SK-N-SH (cell line): ENCODE measurements around the gene DPY19L2. TPM values are rescaled to one million over a fixed set of nuclear protein-coding genes. Genes with fewer than 3 reads are reported as not detected.
"Not testable (repeated sequence)": the region's sequence is repeated elsewhere in the genome, so short reads cannot be mapped to it uniquely, and the experiment has no call there.

Experiments
- CTCF ChIA-PET: fragments of 300-600, 350-600 bp; formaldehyde crosslinking; extraction: SDS; loops from one replicate; lab custom pipeline; 2021; lab: Yijun Ruan, JAX
- POLR2A ChIA-PET: fragments of 350-600 bp; sonication (Branson Sonifier 250); formaldehyde crosslinking; extraction: SDS; loops from one replicate; lab custom pipeline; 2020; ENCODE audit warnings: antibody characterized with exemption, inconsistent platforms; lab: Yijun Ruan, JAX
- DNase-seq: peaks from one replicate; pipeline ENCODE4 v3.0.0; 2012
- H2AFZ ChIP-seq: fragments of 200-600 bp; sonication (generic); 2 replicates; pipeline ENCODE4 v1.8.1; 2016; ENCODE audit warnings: antibody characterized with exemption, mild to moderate bottlenecking, low read depth
- H3F3A ChIP-seq: fragments of 200-600 bp; sonication (generic); replicated peaks from 2 replicates; pipeline ENCODE3; 2016; ENCODE audit warnings: antibody characterized with exemption, mild to moderate bottlenecking; ENCODE audit not compliant: insufficient read depth
- H3K27ac ChIP-seq, 2 experiments: fragments of 200-500 bp in 1 of 2; fragments of 200-600 bp in 1 of 2; sonication (Bioruptor generic) in 1 of 2; sonication (generic), shearing (Covaris generic) in 1 of 2; 2 replicates each; pipeline versions ENCODE4 v1.5.1 to v1.6.1; 2014 to 2016; ENCODE audit warnings: low read depth in 2 of 2, inconsistent platforms in 1 of 2, low read length in 1 of 2, mild to moderate bottlenecking in 1 of 2, mixed read lengths in 1 of 2
- H3K27me3 ChIP-seq: fragments of 200-600 bp; sonication (generic), shearing (Covaris generic); 2 replicates; pipeline ENCODE4 v1.6.1; 2016; ENCODE audit warnings: mixed run types; ENCODE audit not compliant: insufficient read depth
- H3K36me3 ChIP-seq, 2 experiments: fragments of 200-500 bp in 1 of 2; fragments of 200-600 bp in 1 of 2; sonication (Bioruptor generic) in 1 of 2; sonication (generic) in 1 of 2; replicated peaks in 1 of 2; 2 replicates each; pipeline versions ENCODE3 to v1.5.1; 2014 to 2016; ENCODE audit warnings: low read length in 1 of 2, mild to moderate bottlenecking in 1 of 2; ENCODE audit not compliant: insufficient read depth in 2 of 2, control insufficient read depth in 1 of 2
- H3K4me1 ChIP-seq, 2 experiments: fragments of 200-500 bp in 1 of 2; fragments of 200-600 bp in 1 of 2; sonication (Bioruptor generic) in 1 of 2; sonication (generic), shearing (Covaris generic) in 1 of 2; 2 replicates each; pipeline versions ENCODE4 v1.5.1 to v1.6.1; 2014 to 2016; ENCODE audit warnings: low read depth in 1 of 2, low read length in 1 of 2, mixed run types in 1 of 2; ENCODE audit not compliant: insufficient read depth in 2 of 2, control insufficient read depth in 1 of 2
- H3K4me2 ChIP-seq: fragments of 200-600 bp; sonication (generic), shearing (Covaris generic); 2 replicates; pipeline ENCODE4 v1.6.1; 2017; ENCODE audit warnings: mixed run types
- H3K4me3 ChIP-seq, 2 experiments: fragments of 200-500 bp in 1 of 2; fragments of 200-600 bp in 1 of 2; sonication (Bioruptor generic) in 1 of 2; sonication (generic), shearing (Covaris generic) in 1 of 2; 2 replicates each; pipeline versions ENCODE4 v1.5.1 to v1.8.1; 2014 to 2016; ENCODE audit warnings: low read depth in 2 of 2, inconsistent platforms in 1 of 2, low read length in 1 of 2, mild to moderate bottlenecking in 1 of 2, mixed read lengths in 1 of 2, moderate library complexity in 1 of 2
- H3K79me2 ChIP-seq: fragments of 200-600 bp; sonication (generic); 2 replicates; pipeline ENCODE4 v1.8.1; 2017; ENCODE audit warnings: mild to moderate bottlenecking; ENCODE audit not compliant: insufficient read depth
- H3K9ac ChIP-seq: fragments of 200-600 bp; sonication (generic); 2 replicates; pipeline ENCODE4 v1.6.1; 2017; ENCODE audit warnings: mixed run types
- H3K9me2 ChIP-seq: fragments of 200-600 bp; sonication (generic); 2 replicates; pipeline ENCODE4 v1.6.1; 2017; ENCODE audit warnings: mixed run types
- H3K9me3 ChIP-seq: fragments of 200-600 bp; sonication (generic); 2 replicates; pipeline ENCODE4 v1.6.1; 2017; ENCODE audit warnings: mixed run types, mild to moderate bottlenecking, moderate library complexity
- H4K20me1 ChIP-seq: fragments of 200-600 bp; sonication (generic); 2 replicates; pipeline ENCODE4 v1.6.1; 2017; ENCODE audit warnings: mild to moderate bottlenecking, mixed run types; ENCODE audit not compliant: insufficient read depth
- WGBS: methylation state at CpG from one replicate; pipeline ENCODE4 v1.1.6; 2017; ENCODE audit warnings: low lambda C conversion rate; 5-methylcytosine and 5-hydroxymethylcytosine counted together
- polyA plus RNA-seq, 3 experiments: library from polyadenylated mRNA; depleted of rRNA; stranded (reverse); fragments of >200 nt; gene quantifications; 2 replicates each; pipeline ENCODE4 v1.2.3, GENCODE V29; 2012

DPY19L2 gene
- polyA plus RNA-seq, 1 of the 3 experiments (the other 2 are of a cell fraction), result 4.8 TPM

DNA sequence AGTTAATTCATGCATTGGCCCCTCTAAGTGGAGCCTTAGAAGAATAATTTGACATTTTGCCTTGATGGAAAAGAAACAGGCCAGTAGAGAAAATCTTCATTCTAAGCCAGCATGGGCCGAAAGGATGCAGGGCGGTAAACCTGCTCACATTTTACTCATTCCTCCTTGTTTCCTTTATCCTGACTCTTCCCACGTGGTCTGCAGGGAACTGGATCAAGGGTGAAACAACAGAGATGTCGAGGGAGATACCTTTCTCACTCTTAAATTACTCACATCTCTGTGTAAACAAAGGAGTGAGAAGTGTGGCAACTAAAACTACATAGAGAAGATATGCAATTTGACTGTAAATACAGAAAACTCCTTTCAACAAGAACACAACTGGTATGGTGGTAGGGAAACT, 73.5 kb downstream of the DPY19L2 start:
- H3F3A ChIP-seq, H3K27ac ChIP-seq, POLR2A ChIA-PET, H2AFZ ChIP-seq, H3K9me3 ChIP-seq, H3K4me1 ChIP-seq, CTCF ChIA-PET, DNase-seq, H3K9me2 ChIP-seq, H3K79me2 ChIP-seq, H3K36me3 ChIP-seq, H4K20me1 ChIP-seq, H3K4me2 ChIP-seq, H3K9ac ChIP-seq, H3K27me3 ChIP-seq, H3K4me3 ChIP-seq: not testable (repeated sequence)
- WGBS, result 82% methylated on average over 4 of the region's 4 CpGs

GRCh38 chr12:63584426-63584825, 83.9 kb downstream of the DPY19L2 start:
- H3K9me2 ChIP-seq, H3F3A ChIP-seq, CTCF ChIA-PET, H3K4me1 ChIP-seq, H3K27me3 ChIP-seq, DNase-seq, H4K20me1 ChIP-seq, H3K36me3 ChIP-seq, H3K27ac ChIP-seq, H3K4me3 ChIP-seq, H3K79me2 ChIP-seq, H3K9ac ChIP-seq, H3K4me2 ChIP-seq, POLR2A ChIA-PET, H3K9me3 ChIP-seq, H2AFZ ChIP-seq: not testable (repeated sequence)
- WGBS, result 58% methylated on average over 3 of the region's 3 CpGs

DNA sequence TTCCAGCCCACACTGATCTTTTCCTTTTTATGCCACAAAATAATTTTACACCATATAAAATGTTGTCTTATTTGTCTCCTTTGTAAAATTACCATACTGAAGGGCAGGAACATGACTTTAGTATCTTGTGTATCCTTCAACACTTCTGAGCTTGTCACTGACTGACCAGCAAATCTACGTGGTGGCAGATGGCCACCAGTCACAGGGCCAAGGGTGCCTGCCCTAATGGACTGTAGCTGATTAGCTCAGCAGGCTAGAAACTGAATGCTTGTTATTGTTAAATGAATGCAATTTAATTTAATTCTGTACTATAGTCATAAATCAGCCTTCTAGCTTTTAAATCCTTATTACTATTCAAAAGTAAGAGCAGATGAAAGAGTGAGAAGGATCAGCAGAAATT, 85.0 kb downstream of the DPY19L2 start:
- H3K4me3 ChIP-seq, H3K9me2 ChIP-seq, H4K20me1 ChIP-seq, H3K9ac ChIP-seq, H3F3A ChIP-seq, CTCF ChIA-PET, H3K79me2 ChIP-seq, H2AFZ ChIP-seq, H3K4me1 ChIP-seq, POLR2A ChIA-PET, DNase-seq, H3K9me3 ChIP-seq, H3K27me3 ChIP-seq, H3K27ac ChIP-seq, H3K4me2 ChIP-seq, H3K36me3 ChIP-seq: not testable (repeated sequence)
- 69% methylated on average over 1 of the region's 1 CpG for WGBS

GRCh38 chr12:63577631-63578030, 90.7 kb downstream of the DPY19L2 start:
- H3K79me2 ChIP-seq, H3F3A ChIP-seq, POLR2A ChIA-PET, H3K4me3 ChIP-seq, CTCF ChIA-PET, H4K20me1 ChIP-seq, H3K9me2 ChIP-seq, H3K27me3 ChIP-seq, H3K4me1 ChIP-seq, DNase-seq, H2AFZ ChIP-seq, H3K9ac ChIP-seq, H3K4me2 ChIP-seq, H3K36me3 ChIP-seq, H3K9me3 ChIP-seq, H3K27ac ChIP-seq: not testable (repeated sequence)
- 85% methylated on average over 2 of the region's 2 CpGs for WGBS

DNA sequence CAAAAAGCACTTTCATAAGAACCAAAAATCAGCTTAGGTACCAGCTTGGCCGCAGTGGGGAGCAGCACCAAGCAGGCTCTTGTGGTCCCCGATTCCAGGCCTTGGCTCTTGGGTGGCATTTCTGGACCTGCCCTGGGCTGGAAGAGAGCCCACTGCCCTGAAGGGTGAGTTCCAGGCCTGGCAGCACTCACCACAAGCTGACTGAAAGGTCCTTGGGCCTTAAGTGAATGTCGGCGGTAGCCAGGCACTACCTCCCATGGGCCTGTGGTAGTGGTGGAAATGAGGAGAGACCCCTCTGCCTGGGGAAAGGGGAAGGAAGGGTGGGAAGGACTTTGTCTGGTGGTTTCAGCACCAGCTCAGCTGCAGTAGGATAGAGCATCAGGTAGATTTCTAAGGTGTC, 96.3 kb downstream of the DPY19L2 start:
- H3K79me2 ChIP-seq, CTCF ChIA-PET, H3K27ac ChIP-seq, H2AFZ ChIP-seq, H3K4me3 ChIP-seq, H3K9me2 ChIP-seq, H3K9ac ChIP-seq, H3K4me2 ChIP-seq, H3K27me3 ChIP-seq, POLR2A ChIA-PET, H4K20me1 ChIP-seq, H3K4me1 ChIP-seq, H3K36me3 ChIP-seq, H3F3A ChIP-seq, DNase-seq, H3K9me3 ChIP-seq: not testable (repeated sequence)
- 98% methylated on average over 4 of the region's 4 CpGs for WGBS

DNA sequence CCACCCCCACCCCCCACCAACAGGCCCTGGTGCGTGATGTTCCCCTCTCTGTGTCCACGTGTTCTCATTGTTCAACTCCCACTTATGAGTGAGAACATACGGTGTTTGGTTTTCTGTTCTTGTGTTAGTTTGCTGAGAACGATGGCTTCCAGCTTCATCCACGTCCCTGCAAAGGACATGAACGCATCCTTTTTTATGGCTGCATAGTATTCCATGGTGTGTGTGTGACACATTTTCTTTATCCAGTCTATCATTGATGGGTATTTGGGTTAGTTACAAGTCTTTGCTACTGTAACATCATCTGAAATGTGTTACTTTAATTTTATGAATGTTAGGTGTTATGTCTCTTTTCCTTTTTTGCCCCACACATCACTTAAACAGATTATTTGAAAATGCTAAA, 109.8 kb downstream of the DPY19L2 start:
- H4K20me1 ChIP-seq, CTCF ChIA-PET, H3K4me3 ChIP-seq, H3K9me3 ChIP-seq, H3F3A ChIP-seq, H3K4me2 ChIP-seq, H3K36me3 ChIP-seq, H3K27ac ChIP-seq, H3K9ac ChIP-seq, H3K4me1 ChIP-seq, H3K27me3 ChIP-seq, H3K9me2 ChIP-seq, H2AFZ ChIP-seq, DNase-seq, H3K79me2 ChIP-seq, POLR2A ChIA-PET: not testable (repeated sequence)
- 66% methylated on average over 6 of the region's 6 CpGs for WGBS

DNA sequence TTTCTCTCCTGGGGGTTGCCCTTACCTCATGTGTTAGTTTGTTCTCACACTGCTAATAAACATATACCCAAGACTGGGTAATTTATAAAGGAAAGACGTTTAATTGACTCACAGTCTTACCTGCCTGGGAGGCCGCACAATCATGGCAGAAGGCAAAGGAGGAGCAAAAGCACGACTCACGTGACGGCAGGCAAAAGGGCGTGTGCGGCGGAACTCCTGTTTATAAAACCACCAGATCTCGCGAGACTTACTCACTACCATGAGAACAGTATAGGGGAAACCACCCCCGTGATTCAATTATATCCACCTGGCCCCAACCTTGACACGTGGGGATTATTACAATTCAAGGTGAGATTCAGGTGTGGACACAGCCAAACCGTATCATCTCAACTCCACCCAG, 116.9 kb downstream of the DPY19L2 start:
- H3K4me2 ChIP-seq, POLR2A ChIA-PET, H3K4me3 ChIP-seq, H2AFZ ChIP-seq, H3K9me2 ChIP-seq, H3K27ac ChIP-seq, H3K27me3 ChIP-seq, H3F3A ChIP-seq, H4K20me1 ChIP-seq, H3K36me3 ChIP-seq, DNase-seq, H3K9ac ChIP-seq, H3K9me3 ChIP-seq, H3K4me1 ChIP-seq, CTCF ChIA-PET, H3K79me2 ChIP-seq: not testable (repeated sequence)
- 51% methylated on average over 13 of the region's 13 CpGs for WGBS
